ENCODE results near the gene SMAD7. TPM values are rescaled to one million over a fixed set of nuclear protein-coding genes. Genes with fewer than 3 reads are reported as not detected.
A peak's percentile ranks its signal among the peaks of the same experiment; 100 is the strongest.

SMAD7 gene
- total RNA-seq, 1 donor from 2014 or later = 61.2 TPM

DNA sequence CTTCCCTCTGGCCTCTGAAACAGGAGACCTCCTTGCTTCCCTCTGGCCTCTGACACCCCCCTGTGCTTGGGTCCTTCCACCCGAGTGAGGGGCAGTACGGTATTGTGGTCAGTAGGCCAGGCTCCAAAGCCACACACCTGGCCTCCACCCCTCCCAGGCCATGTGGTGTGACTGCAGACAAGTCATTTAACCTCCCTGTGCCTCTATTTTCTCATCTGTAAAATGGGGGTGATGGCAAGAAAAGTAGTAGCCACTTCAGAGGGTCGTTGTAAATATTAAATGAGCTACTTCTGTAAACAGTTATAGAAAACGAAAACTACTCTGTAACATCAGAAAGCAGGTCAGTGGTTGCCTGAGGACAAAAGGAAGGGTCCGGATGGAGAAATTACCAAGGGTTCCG, 74.2 kb downstream of the SMAD7 start:
- Mint-ChIP-seq H3K4me1 (ENCODE audit: low read depth) (peaks cover 62% of the 10 kb centered on the region), H3K4me3 (ENCODE audit: unreplicated experiment) (no peak overlapping the region), H3K27me3 (ENCODE audit: low read depth) (no peaks in the 10 kb centered on the region), H3K36me3 (ENCODE audit: low read depth) (no peaks in the 10 kb centered on the region), H3K9me3 (ENCODE audit: low read depth) (no peaks in the 10 kb centered on the region), H3K27ac (ENCODE audit: unreplicated experiment) (peak overlapping the region; percentile 61)
- DNase-seq (ENCODE audit: low spot score) = peak; percentile 40
- TF ChIP-seq, protein P1, sequence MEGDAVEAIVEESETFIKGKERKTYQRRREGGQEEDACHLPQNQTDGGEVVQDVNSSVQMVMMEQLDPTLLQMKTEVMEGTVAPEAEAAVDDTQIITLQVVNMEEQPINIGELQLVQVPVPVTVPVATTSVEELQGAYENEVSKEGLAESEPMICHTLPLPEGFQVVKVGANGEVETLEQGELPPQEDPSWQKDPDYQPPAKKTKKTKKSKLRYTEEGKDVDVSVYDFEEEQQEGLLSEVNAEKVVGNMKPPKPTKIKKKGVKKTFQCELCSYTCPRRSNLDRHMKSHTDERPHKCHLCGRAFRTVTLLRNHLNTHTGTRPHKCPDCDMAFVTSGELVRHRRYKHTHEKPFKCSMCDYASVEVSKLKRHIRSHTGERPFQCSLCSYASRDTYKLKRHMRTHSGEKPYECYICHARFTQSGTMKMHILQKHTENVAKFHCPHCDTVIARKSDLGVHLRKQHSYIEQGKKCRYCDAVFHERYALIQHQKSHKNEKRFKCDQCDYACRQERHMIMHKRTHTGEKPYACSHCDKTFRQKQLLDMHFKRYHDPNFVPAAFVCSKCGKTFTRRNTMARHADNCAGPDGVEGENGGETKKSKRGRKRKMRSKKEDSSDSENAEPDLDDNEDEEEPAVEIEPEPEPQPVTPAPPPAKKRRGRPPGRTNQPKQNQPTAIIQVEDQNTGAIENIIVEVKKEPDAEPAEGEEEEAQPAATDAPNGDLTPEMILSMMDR (IDR thresholded peaks at IDR 0.05) = no peak

DNA sequence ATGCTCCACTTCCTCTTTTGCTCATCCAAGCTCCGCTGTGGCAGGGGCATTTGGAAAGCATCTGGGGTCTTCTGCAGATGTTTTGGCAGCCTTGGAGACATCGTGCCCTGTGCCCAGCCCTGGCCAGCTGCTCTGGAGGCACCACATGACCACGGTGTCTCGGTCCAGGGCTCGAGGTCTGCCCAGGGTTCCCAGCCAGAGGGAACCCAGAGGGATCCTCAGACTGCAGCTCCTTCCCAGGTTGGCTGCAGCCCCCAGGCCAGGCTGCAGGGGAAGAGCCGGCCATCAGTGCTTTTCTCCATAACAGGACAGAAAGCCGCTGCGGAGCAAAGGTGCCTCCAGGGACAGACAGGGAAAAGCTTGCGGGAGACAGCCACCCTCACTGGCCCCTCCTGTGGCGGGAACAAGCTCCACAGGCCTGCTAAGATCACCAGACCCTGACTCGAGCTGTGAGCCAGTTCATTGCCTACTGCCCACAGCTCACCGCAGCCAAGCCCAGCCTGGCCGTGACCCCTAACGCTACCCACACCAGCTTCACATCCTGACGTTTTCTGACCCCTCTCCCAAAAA, 74.7 kb downstream of the SMAD7 start:
- Mint-ChIP-seq H3K4me1 (ENCODE audit: low read depth) (peaks cover 65% of the 10 kb centered on the region), H3K9me3 (ENCODE audit: low read depth) (no peaks in the 10 kb centered on the region), H3K4me3 (ENCODE audit: unreplicated experiment) (no peak overlapping the region), H3K27ac (ENCODE audit: unreplicated experiment) (peak overlapping the region; percentile 61), H3K27me3 (ENCODE audit: low read depth) (no peaks in the 10 kb centered on the region), H3K36me3 (ENCODE audit: low read depth) (no peaks in the 10 kb centered on the region)
- TF ChIP-seq, protein P1 (IDR thresholded peaks at IDR 0.05) = peak; percentile 42
- DNase-seq (ENCODE audit: low spot score) = peak; percentile 85

DNA sequence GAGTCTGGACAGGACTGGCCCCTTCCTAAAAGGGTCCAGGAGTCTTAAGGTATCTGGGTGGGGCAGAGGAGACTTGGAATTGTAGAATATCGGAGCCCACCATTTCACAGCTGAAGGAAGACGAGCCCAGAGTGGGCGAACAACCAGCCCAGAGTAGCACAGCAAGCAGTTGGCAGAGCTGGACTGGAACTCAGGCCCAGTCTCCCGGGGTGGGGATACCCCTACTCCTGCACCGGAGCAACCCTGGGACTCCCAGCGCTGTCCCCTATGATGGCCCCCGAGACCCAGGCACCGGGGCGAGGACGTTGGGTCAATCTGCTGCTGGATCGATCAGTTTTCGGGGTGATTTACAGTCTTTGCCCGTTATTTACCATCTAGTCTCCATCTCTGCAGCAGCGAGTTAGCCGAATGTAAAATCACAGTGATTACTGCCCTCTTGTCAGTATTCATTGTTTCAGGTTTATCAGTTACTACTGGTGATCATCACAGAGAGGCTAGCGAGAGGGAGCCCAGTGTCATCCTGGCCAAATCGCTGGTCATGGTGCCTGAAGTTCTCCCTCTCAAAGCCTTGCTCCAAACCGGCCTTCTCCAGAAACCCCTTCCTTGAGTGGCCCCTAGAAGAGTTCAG, 75.3 kb downstream of the SMAD7 start:
- Mint-ChIP-seq H3K27me3 (ENCODE audit: low read depth) (no peaks in the 10 kb centered on the region), H3K4me1 (ENCODE audit: low read depth) (peaks cover 65% of the 10 kb centered on the region), H3K27ac (ENCODE audit: unreplicated experiment) (peak overlapping the region; percentile 51), H3K4me3 (ENCODE audit: unreplicated experiment) (no peak overlapping the region), H3K9me3 (ENCODE audit: low read depth) (no peaks in the 10 kb centered on the region), H3K36me3 (ENCODE audit: low read depth) (no peaks in the 10 kb centered on the region)
- peak; percentile 79 for DNase-seq (ENCODE audit: low spot score)
- TF ChIP-seq, protein P1 (IDR thresholded peaks at IDR 0.05) = no peak

DNA sequence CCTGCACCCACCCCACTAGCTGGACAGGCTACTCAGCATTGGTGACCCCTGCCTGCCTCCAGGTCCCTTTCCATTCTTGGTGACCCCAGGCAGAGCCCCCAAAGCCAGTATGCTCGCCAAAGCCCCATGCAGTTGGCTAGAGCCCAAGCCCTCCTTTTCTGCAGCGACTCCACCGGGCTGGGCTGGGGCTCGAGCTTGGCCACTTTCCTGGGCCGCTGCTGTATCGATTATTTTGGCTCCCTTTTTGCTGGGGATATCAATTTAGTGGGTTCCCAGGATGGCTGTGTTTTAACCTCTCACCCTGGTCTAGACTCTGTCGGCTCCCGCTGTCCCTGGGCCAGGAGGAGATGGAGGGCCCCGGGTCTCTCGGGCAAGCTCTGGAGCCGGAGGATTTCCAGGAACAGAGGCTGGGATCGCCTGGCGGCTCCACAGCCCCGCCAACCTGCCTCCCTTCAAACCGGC, 76.0 kb downstream of the SMAD7 start:
- no peaks in the 10 kb centered on the region for H3K36me3 Mint-ChIP-seq (ENCODE audit: low read depth)
- H3K4me3 Mint-ChIP-seq (ENCODE audit: unreplicated experiment) = no peak overlapping the region
- peaks cover 65% of the 10 kb centered on the region for H3K4me1 Mint-ChIP-seq (ENCODE audit: low read depth)
- TF ChIP-seq, protein P1 (IDR thresholded peaks at IDR 0.05) = no peak
- peak; percentile 72 for DNase-seq (ENCODE audit: low spot score)
- H3K9me3 Mint-ChIP-seq (ENCODE audit: low read depth) = no peaks in the 10 kb centered on the region
- peak overlapping the region; percentile 99 for H3K27ac Mint-ChIP-seq (ENCODE audit: unreplicated experiment)
- no peaks in the 10 kb centered on the region for H3K27me3 Mint-ChIP-seq (ENCODE audit: low read depth)

DNA sequence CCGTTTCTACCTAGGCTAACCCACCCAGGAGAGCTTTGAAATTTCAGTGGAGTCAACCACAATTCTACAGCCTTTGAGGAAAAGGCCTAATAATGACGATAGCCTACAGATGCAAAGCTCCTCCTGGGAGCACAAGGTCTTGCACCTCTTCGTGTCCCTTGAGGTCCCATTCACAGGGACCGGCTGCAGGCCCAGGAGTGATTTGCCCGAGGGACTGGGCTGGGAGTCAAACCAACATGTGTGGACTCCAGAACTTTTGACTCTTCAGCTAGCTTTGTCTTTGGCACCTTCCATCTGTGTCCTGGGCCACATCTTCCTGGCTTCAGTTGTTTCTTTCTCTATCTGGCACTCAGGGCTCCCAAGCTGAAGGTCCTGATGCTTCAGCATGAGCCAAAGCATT, 76.5 kb downstream of the SMAD7 start:
- Mint-ChIP-seq H3K27me3 (ENCODE audit: low read depth) (no peaks in the 10 kb centered on the region), H3K4me1 (ENCODE audit: low read depth) (peaks cover 65% of the 10 kb centered on the region), H3K27ac (ENCODE audit: unreplicated experiment) (peak overlapping the region; percentile 99), H3K9me3 (ENCODE audit: low read depth) (no peaks in the 10 kb centered on the region), H3K4me3 (ENCODE audit: unreplicated experiment) (no peak overlapping the region), H3K36me3 (ENCODE audit: low read depth) (no peaks in the 10 kb centered on the region)
- DNase-seq (ENCODE audit: low spot score) = peak; percentile 46
- TF ChIP-seq, protein P1 (IDR thresholded peaks at IDR 0.05) = no peak

Measured in chondrocyte (in vitro differentiated cells).